HG03066 (cell line): ENCODE data around the gene BTRC.
"Not testable (repeated sequence)": the region's sequence is repeated elsewhere in the genome, so short reads cannot be mapped to it uniquely, and the experiment has no call there.

Source experiments
- ATAC-seq: cut with Tn5 transposase; IDR thresholded peaks from one replicate; pipeline ENCODE4 v1.9.1; 2021; ENCODE audit warnings: low read depth; ENCODE audit not compliant: unreplicated experiment

Gene BTRC

GRCh38 chr10:101577121-101577871 is 223.3 kb downstream of the BTRC start:
- no peak for ATAC-seq

GRCh38 chr10:101578192-101578591 is 224.2 kb downstream of the BTRC start:
- no peak for ATAC-seq

GRCh38 chr10:101578803-101579515 is 225.0 kb downstream of the BTRC start:
- ATAC-seq = no peak

- no peak for ATAC-seq
Observed at GRCh38 chr10:101579516-101579870, 225.5 kb downstream of the BTRC start.

- ATAC-seq = no peak
Observed at GRCh38 chr10:101580486-101581399, 226.8 kb downstream of the BTRC start.

GRCh38 chr10:101585841-101586240 is 231.9 kb downstream of the BTRC start:
- ATAC-seq = no peak

GRCh38 chr10:101587725-101588653 is 234.0 kb downstream of the BTRC start, which contains the start of the genes DPCD and POLL:
TSS of gene DPCD (plus strand) at chr10:101588321. CDS start at chr10:101588337, 16 bp downstream.
TSS of gene POLL (minus strand) at chr10:101588257. CDS start at chr10:101587360, 897 bp downstream.
- peak; percentile 98 for ATAC-seq

- ATAC-seq = no peak
Observed at GRCh38 chr10:101588879-101589278, 234.9 kb downstream of the BTRC start.

- ATAC-seq = not testable (repeated sequence)
Observed at GRCh38 chr10:101593331-101593730, 239.4 kb downstream of the BTRC start.

- no peak for ATAC-seq
Observed at GRCh38 chr10:101595591-101596433, 241.8 kb downstream of the BTRC start.

GRCh38 chr10:101597091-101597900 is 243.3 kb downstream of the BTRC start:
- no peak for ATAC-seq

- ATAC-seq = no peak
Observed at GRCh38 chr10:101601541-101601940, 247.6 kb downstream of the BTRC start.

GRCh38 chr10:101602761-101603398 is 248.9 kb downstream of the BTRC start:
- peak; percentile 63 for ATAC-seq
